ENCODE results near the gene CADPS2.

DNA sequence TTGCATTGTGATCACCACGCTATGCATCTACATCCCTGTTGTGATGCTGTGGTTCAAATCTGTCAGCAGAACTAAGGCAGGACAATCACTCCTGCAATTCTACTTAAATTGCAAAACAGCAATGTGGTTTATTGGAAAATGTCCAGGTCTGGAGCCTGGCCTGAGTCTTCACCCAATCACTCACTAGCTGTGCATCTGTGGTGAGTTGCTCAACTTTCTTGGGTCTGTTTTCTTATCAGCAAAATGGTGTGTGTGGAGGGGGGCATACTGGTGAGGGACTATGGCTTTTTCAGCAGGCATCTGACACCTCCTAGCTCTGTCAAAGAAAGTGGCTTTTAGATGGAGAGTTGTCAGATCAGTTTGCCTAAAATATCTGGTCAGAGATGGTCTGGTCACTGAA, 473.4 kb downstream of the CADPS2 start:
- TF ChIP-seq, protein P1, sequence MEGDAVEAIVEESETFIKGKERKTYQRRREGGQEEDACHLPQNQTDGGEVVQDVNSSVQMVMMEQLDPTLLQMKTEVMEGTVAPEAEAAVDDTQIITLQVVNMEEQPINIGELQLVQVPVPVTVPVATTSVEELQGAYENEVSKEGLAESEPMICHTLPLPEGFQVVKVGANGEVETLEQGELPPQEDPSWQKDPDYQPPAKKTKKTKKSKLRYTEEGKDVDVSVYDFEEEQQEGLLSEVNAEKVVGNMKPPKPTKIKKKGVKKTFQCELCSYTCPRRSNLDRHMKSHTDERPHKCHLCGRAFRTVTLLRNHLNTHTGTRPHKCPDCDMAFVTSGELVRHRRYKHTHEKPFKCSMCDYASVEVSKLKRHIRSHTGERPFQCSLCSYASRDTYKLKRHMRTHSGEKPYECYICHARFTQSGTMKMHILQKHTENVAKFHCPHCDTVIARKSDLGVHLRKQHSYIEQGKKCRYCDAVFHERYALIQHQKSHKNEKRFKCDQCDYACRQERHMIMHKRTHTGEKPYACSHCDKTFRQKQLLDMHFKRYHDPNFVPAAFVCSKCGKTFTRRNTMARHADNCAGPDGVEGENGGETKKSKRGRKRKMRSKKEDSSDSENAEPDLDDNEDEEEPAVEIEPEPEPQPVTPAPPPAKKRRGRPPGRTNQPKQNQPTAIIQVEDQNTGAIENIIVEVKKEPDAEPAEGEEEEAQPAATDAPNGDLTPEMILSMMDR (IDR thresholded peaks at IDR 0.05; ENCODE audit: insufficient read depth, low read length), result no peak
- TF ChIP-seq, protein P2, sequence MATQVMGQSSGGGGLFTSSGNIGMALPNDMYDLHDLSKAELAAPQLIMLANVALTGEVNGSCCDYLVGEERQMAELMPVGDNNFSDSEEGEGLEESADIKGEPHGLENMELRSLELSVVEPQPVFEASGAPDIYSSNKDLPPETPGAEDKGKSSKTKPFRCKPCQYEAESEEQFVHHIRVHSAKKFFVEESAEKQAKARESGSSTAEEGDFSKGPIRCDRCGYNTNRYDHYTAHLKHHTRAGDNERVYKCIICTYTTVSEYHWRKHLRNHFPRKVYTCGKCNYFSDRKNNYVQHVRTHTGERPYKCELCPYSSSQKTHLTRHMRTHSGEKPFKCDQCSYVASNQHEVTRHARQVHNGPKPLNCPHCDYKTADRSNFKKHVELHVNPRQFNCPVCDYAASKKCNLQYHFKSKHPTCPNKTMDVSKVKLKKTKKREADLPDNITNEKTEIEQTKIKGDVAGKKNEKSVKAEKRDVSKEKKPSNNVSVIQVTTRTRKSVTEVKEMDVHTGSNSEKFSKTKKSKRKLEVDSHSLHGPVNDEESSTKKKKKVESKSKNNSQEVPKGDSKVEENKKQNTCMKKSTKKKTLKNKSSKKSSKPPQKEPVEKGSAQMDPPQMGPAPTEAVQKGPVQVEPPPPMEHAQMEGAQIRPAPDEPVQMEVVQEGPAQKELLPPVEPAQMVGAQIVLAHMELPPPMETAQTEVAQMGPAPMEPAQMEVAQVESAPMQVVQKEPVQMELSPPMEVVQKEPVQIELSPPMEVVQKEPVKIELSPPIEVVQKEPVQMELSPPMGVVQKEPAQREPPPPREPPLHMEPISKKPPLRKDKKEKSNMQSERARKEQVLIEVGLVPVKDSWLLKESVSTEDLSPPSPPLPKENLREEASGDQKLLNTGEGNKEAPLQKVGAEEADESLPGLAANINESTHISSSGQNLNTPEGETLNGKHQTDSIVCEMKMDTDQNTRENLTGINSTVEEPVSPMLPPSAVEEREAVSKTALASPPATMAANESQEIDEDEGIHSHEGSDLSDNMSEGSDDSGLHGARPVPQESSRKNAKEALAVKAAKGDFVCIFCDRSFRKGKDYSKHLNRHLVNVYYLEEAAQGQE (IDR thresholded peaks at IDR 0.05; ENCODE audit: insufficient replicate concordance, low read depth), result no peak
- TF ChIP-seq SPI1 (IDR thresholded peaks at IDR 0.05; ENCODE audit: borderline replicate concordance, low read depth), result no peak

Data from HL-60 (cell line).